Body of pancreas (tissue), 4 donors: ENCODE data around the gene TIGD3. TPM values are rescaled to one million over a fixed set of nuclear protein-coding genes. Genes with fewer than 3 reads are reported as not detected.

Experiments used
- ATAC-seq: fragments of 150-250 bp; one replicate; pipeline ENCODE4 v1.9.1; 2016
- DNase-seq, 4 donors: peaks; one replicate each; pipeline ENCODE4 v3.0.0-alpha.2; 2019
- H3K27ac ChIP-seq, 4 donors: fragments of 200-600 bp; sonication (generic); 1 replicate in 3 of 4; 2 replicates in 1 of 4; pipeline versions ENCODE4 v1.5.1 to v1.6.1; 2016 to 2019; ENCODE audit warnings: mild to moderate bottlenecking in 1 of 4, mixed read lengths in 1 of 4, moderate library complexity in 1 of 4
- H3K27me3 ChIP-seq, 2 donors: fragments of 200-600 bp; sonication (generic); one replicate each; pipeline ENCODE4 v1.6.0; 2016; ENCODE audit warnings: mild to moderate bottlenecking in 1 of 2
- H3K36me3 ChIP-seq, 2 donors: fragments of 200-600 bp; sonication (generic); replicated peaks in 1 of 2; 2 replicates each; pipeline ENCODE4 v1.5.1; 2016; ENCODE audit warnings: low read depth in 2 of 2; ENCODE audit not compliant: insufficient read depth in 1 of 2
- H3K4me1 ChIP-seq: fragments of 200-600 bp; sonication (generic); one replicate; pipeline ENCODE4 v1.6.0; 2016
- H3K4me3 ChIP-seq, 2 donors: fragments of 200-600 bp; sonication (generic); 1 replicate in 1 of 2; 2 replicates in 1 of 2; pipeline ENCODE4 v1.5.1; 2016 to 2019
- H3K9me3 ChIP-seq, 3 donors: fragments of 200-600 bp; sonication (generic); 1 replicate in 2 of 3; 2 replicates in 1 of 3; pipeline ENCODE4 v1.5.1; 2016
- CTCF ChIP-seq, 7 experiments: fragments of 450-650 bp in 4 of 7; fragments of 200-600 bp in 3 of 7; sonication (generic) in 3 of 7; IDR thresholded peaks; one replicate each; pipeline ENCODE4 v1.5.1; 2016 to 2019; ENCODE audit warnings: antibody characterized with exemption in 7 of 7
- POLR2A ChIP-seq, 3 donors: fragments of 450-650 bp; IDR thresholded peaks; one replicate each; pipeline ENCODE4 v1.6.1; 2016; ENCODE audit warnings: antibody characterized with exemption in 3 of 3, mild to moderate bottlenecking in 2 of 3
- WGBS, 2 donors: methylation state at CpG; one replicate each; pipeline ENCODE4 v1.1.5; 2017; 5-methylcytosine and 5-hydroxymethylcytosine counted together
- intact Hi-C: fragments of 100-400 bp; cut with DNase I; formaldehyde crosslinking; loops from one replicate; pipeline ENCODE4 v1.15.1; 2023
- total RNA-seq, 2 donors: library from RNA; depleted of rRNA; stranded (reverse); fragments of >200 nt; gene quantifications; one replicate each; pipeline ENCODE4 v1.1.0, GENCODE V29; 2016

The TIGD3 gene
- total RNA-seq, 2 donors from 2014 or later, result not detected

- TF ChIP-seq CTCF (IDR thresholded peaks at IDR 0.05) (no peak), POLR2A (IDR thresholded peaks at IDR 0.05) (no peak)
- H3K27me3 ChIP-seq, result no peaks in the 10 kb centered on the region
- H3K9me3 ChIP-seq, result no peaks in the 10 kb centered on the region
- no peaks in the 10 kb centered on the region for H3K36me3 ChIP-seq
- 69 to 81% methylated on average over 8 of the region's 8 CpGs for WGBS, 2 donors
- no peak overlapping the region for H3K4me3 ChIP-seq
- peak in 2 of 4 donors; percentile 34 to 49 for DNase-seq
- H3K4me1 ChIP-seq, result peaks cover 94% of the 10 kb centered on the region
- intact Hi-C loops, result no loop called here
- peak overlapping the region; percentile 89 to 100 (median 98) for H3K27ac ChIP-seq
- ATAC-seq, result no peak
Observed at GRCh38 chr11:65384301-65384889, 29.8 kb downstream of the TIGD3 start.

- intact Hi-C loops, result no loop called here
Observed at GRCh38 chr11:65386307-65387140, 32.0 kb downstream of the TIGD3 start, which contains the start of gene FRMD8. Gene FRMD8 (plus strand): TSS chr11:65386637. CDS start chr11:65387037, 400 bp downstream.

GRCh38 chr11:65388731-65389130, 34.2 kb downstream of the TIGD3 start:
- 87 to 96% methylated on average over 3 to 4 of the region's 4 CpGs for WGBS, 2 donors
- Histone ChIP-seq H3K36me3 (no peaks in the 10 kb centered on the region), H3K4me3 (no peak overlapping the region), H3K27me3 (no peaks in the 10 kb centered on the region), H3K4me1 (peaks cover 78% of the 10 kb centered on the region), H3K9me3 (no peaks in the 10 kb centered on the region), H3K27ac (peak overlapping the region in 2 of 4 donors; percentile 44 to 83)
- intact Hi-C loops, result no loop called here
- no peak for TF ChIP-seq POLR2A (IDR thresholded peaks at IDR 0.05)
- no peak for DNase-seq
- no peak for ATAC-seq

More at GRCh38 chr11:65386307-65387140, 32.0 kb downstream of the TIGD3 start, which contains the start of gene FRMD8:
- peaks cover 93% of the 10 kb centered on the region for H3K4me1 ChIP-seq
- WGBS, 2 donors, result 1% methylated on average over 14 to 76 of the region's 76 CpGs
- H3K27ac ChIP-seq, result peak within 1 kb of the TSS; percentile 92 to 100 (median 98)
- H3K27me3 ChIP-seq, result no peaks in the 10 kb centered on the region
- peak within 1 kb of the TSS; percentile 38 to 83 for H3K4me3 ChIP-seq
- DNase-seq (peak; percentile 92 to 94 (median 92)), ATAC-seq (peak; percentile 55)
- H3K36me3 ChIP-seq, result no peaks in the 10 kb centered on the region
- TF ChIP-seq CTCF (IDR thresholded peaks at IDR 0.05), result no peak
- TF ChIP-seq POLR2A (IDR thresholded peaks at IDR 0.05), result peak; percentile 94 to 95 (median 94)
- no peaks in the 10 kb centered on the region for H3K9me3 ChIP-seq

- no peaks in the 10 kb centered on the region for H3K36me3 ChIP-seq
- TF ChIP-seq POLR2A (IDR thresholded peaks at IDR 0.05) (no peak), CTCF (IDR thresholded peaks at IDR 0.05) (no peak)
- intact Hi-C loops, result no loop called here
- 88 to 90% methylated on average over 8 to 20 of the region's 20 CpGs for WGBS, 2 donors
- peaks cover 71% of the 10 kb centered on the region for H3K4me1 ChIP-seq
- ATAC-seq (no peak), DNase-seq (peak in 1 of 4 donors; percentile 22)
- no peaks in the 10 kb centered on the region for H3K27me3 ChIP-seq
- H3K9me3 ChIP-seq, result no peaks in the 10 kb centered on the region
- no peak overlapping the region for H3K4me3 ChIP-seq
- peak overlapping the region; percentile 25 to 83 (median 67) for H3K27ac ChIP-seq
Observed at GRCh38 chr11:65389294-65389980, 34.9 kb downstream of the TIGD3 start.
